Measurements from ENCODE around the gene BCL7B. TPM values are rescaled to one million over a fixed set of nuclear protein-coding genes. Genes with fewer than 3 reads are reported as not detected.

Gene BCL7B
- total and polyA plus RNA-seq, 2 donors (not counting 3 experiments of a cell fraction or from before 2014, with no cell fraction given) = 61.2 to 68.3 TPM

DNA sequence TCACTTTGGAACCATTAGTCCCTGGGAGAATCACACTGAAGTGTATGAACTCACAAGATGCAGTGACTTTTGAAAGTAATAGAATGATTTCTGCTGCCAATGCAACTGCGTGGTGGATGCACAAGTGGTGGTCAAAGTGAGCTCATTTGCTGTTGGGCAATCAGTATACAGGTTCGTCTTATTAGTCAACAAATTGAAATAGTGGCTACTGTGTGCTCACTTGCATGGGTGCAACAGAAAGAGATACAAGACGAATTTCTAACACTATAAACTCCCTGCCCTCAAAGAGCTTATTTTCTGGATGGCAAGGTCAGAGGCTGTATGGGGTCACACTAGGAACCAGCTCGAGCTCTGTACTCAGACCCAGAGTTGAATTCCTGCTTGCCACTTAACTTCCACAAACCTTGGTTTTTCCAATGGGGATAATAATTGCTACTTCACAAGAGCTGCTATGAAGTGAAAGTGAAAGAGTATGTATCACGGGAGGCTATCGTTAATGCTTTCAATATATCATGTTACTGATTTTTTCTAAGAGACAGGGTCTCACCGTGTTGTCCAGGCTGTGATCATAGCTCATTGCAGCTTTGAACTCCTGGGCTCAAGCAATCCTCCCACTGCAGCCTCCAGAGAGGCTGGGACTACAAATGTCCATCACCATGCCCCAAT is 8.3 kb upstream of the BCL7B start:
- Histone ChIP-seq H3K4me3 (replicated peaks in 1 of 3; ENCODE audit: insufficient read depth in 1 of 3, low read depth in 1 of 3, low read length in 3 of 3) (no peak overlapping the region), H3K79me2 (ENCODE audit: control insufficient read depth, insufficient read depth, low read length) (no peaks in the 10 kb centered on the region), H3K9me3 (replicated peaks; ENCODE audit: control insufficient read depth, insufficient read depth, low read length) (no peaks in the 10 kb centered on the region), H3K4me2 (ENCODE audit: insufficient read depth, low read length) (no peak overlapping the region), H4K20me1 (replicated peaks; ENCODE audit: control insufficient read depth, extremely low read depth, insufficient read depth, low read length) (no peaks in the 10 kb centered on the region), H3K9me1 (replicated peaks; ENCODE audit: control insufficient read depth, extremely low read depth, insufficient read depth, low read length) (no peaks in the 10 kb centered on the region), H3K4me1 (ENCODE audit: control insufficient read depth, extremely low read depth, insufficient read depth, low read length) (no peaks in the 10 kb centered on the region), H3K36me3 (ENCODE audit: control insufficient read depth in 2 of 2, extremely low read depth in 1 of 2, insufficient read depth in 2 of 2, low read length in 2 of 2) (peaks cover 2 to 8% of the 10 kb centered on the region in 2 experiments), H2AFZ (ENCODE audit: low read depth, low read length) (no peak overlapping the region), H3K27me3 (ENCODE audit: control insufficient read depth in 2 of 2, insufficient read depth in 2 of 2, low read length in 2 of 2) (peaks cover 0 to 4% of the 10 kb centered on the region in 2 experiments), H3K27ac (ENCODE audit: insufficient read depth, low read depth, low read length) (no peak overlapping the region), H3K9ac (replicated peaks; ENCODE audit: extremely low read depth, insufficient read depth, low read length) (no peak overlapping the region)
- DNase-seq (ENCODE audit: low read depth, low spot score) = no peak
- CTCF ChIA-PET = interaction anchor here (1.6 kb wide), 1 partner anchor 11 kb away, joined by 7 read pairs; no protein-coding TSS in a partner anchor
- TF ChIP-seq EZH2 (IDR thresholded peaks at IDR 0.05; ENCODE audit: borderline replicate concordance, low read depth, low read length, severe bottlenecking) (no peak), FOS (IDR thresholded peaks at IDR 0.05; ENCODE audit: borderline replicate concordance, insufficient read depth, low read length) (no peak), JUN (IDR thresholded peaks at IDR 0.05; ENCODE audit: borderline replicate concordance, insufficient read depth, insufficient read length, low read depth) (no peak), POLR2A (IDR thresholded peaks at IDR 0.05; ENCODE audit: low read depth, low read length) (no peak), MYC (IDR thresholded peaks at IDR 0.05; ENCODE audit: low read depth, low read length) (no peak), GATA2 (IDR thresholded peaks at IDR 0.05; ENCODE audit: insufficient read depth, insufficient read length, low read depth, low read length) (no peak), POLR2AphosphoS5 (IDR thresholded peaks at IDR 0.05; ENCODE audit: insufficient read depth, low read depth, low read length) (no peak)
- TF ChIP-seq, protein P1, sequence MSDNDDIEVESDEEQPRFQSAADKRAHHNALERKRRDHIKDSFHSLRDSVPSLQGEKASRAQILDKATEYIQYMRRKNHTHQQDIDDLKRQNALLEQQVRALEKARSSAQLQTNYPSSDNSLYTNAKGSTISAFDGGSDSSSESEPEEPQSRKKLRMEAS (IDR thresholded peaks at IDR 0.05; ENCODE audit: insufficient read depth, insufficient read length) = no peak
- TF ChIP-seq, protein P2, sequence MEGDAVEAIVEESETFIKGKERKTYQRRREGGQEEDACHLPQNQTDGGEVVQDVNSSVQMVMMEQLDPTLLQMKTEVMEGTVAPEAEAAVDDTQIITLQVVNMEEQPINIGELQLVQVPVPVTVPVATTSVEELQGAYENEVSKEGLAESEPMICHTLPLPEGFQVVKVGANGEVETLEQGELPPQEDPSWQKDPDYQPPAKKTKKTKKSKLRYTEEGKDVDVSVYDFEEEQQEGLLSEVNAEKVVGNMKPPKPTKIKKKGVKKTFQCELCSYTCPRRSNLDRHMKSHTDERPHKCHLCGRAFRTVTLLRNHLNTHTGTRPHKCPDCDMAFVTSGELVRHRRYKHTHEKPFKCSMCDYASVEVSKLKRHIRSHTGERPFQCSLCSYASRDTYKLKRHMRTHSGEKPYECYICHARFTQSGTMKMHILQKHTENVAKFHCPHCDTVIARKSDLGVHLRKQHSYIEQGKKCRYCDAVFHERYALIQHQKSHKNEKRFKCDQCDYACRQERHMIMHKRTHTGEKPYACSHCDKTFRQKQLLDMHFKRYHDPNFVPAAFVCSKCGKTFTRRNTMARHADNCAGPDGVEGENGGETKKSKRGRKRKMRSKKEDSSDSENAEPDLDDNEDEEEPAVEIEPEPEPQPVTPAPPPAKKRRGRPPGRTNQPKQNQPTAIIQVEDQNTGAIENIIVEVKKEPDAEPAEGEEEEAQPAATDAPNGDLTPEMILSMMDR (IDR thresholded peaks at IDR 0.05; ENCODE audit: extremely low read depth in 1 of 2, insufficient read depth in 1 of 2, low read depth in 1 of 2, low read length in 2 of 2) = no peak
- POLR2A ChIA-PET = interaction anchor here (1.1 kb wide), 1 partner anchor 12 kb away, joined by 4 read pairs; the partner anchor contains the start of gene TBL2
- no peak for FAIRE-seq
- intact Hi-C loops (cut with micrococcal nuclease) (no loop called here), dilution Hi-C loops (cut with MboI; ENCODE audit: extremely low pct_ligation_motif_present, low sequenced_read_pairs) (no loop called here)
- no TSS peak for BruUV-seq (replicated peaks)

All from endothelial cell of umbilical vein (primary cell).